ENCODE measurements around the gene KRTAP3-3. TPM values are rescaled to one million over a fixed set of nuclear protein-coding genes. Genes with fewer than 3 reads are reported as not detected.

The KRTAP3-3 gene
- total and polyA plus RNA-seq, 8 donors = 0.30 TPM; not detected in 7

GRCh38 chr17:41029633-41030245 lies 35.8 kb upstream of the KRTAP3-3 start, which contains the start of gene KRTAP1-4:
Gene KRTAP1-4, minus strand, starts transcription at chr17:41030195. Its CDS starts 117 bp downstream, at chr17:41030078.
- 72 to 77% methylated on average over 12 of the region's 12 CpGs for WGBS, 2 donors
- Histone ChIP-seq H3K4me3 (no peak within 1 kb of the TSS), H3K27me3 (no peaks in the 10 kb centered on the region), H3K36me3 (no peaks in the 10 kb centered on the region), H3K4me1 (no peaks in the 10 kb centered on the region), H3K27ac (no peak within 1 kb of the TSS), H3K9me3 (no peaks in the 10 kb centered on the region)
- intact Hi-C loops (cut with DNase I) = no loop called here
- FAIRE-seq = no peak
- TF ChIP-seq CTCF (IDR thresholded peaks at IDR 0.05) = no peak
- DNase-seq = peak in 3 of 6 donors; percentile 22 to 50 (median 42)
- no peak for ATAC-seq

GRCh38 chr17:41026715-41027471 lies 32.9 kb upstream of the KRTAP3-3 start, which contains the start of gene KRTAP1-5:
Gene KRTAP1-5, minus strand, starts transcription at chr17:41027208. Its CDS starts 53 bp downstream, at chr17:41027155.
- Histone ChIP-seq H3K4me3 (no peak within 1 kb of the TSS), H3K27me3 (no peaks in the 10 kb centered on the region), H3K9me3 (no peaks in the 10 kb centered on the region), H3K4me1 (no peaks in the 10 kb centered on the region), H3K27ac (no peak within 1 kb of the TSS), H3K36me3 (no peaks in the 10 kb centered on the region)
- FAIRE-seq = no peak
- no peak for TF ChIP-seq CTCF (IDR thresholded peaks at IDR 0.05)
- 49 to 64% methylated on average over 9 of the region's 9 CpGs for WGBS, 2 donors
- peak in 1 of 4 donors; percentile 19 for ATAC-seq
- DNase-seq = peak in 4 of 6 donors; percentile 30 to 68 (median 40)
- intact Hi-C loops (cut with DNase I) = no loop called here

GRCh38 chr17:41024697-41025096 lies 30.7 kb upstream of the KRTAP3-3 start:
- intact Hi-C loops (cut with DNase I) = no loop called here
- no peak for TF ChIP-seq CTCF (IDR thresholded peaks at IDR 0.05)
- 58 to 70% methylated on average over 3 of the region's 3 CpGs for WGBS, 2 donors
- Histone ChIP-seq H3K9me3 (no peaks in the 10 kb centered on the region), H3K4me3 (no peak overlapping the region), H3K27me3 (no peaks in the 10 kb centered on the region), H3K4me1 (no peaks in the 10 kb centered on the region), H3K27ac (no peak overlapping the region), H3K36me3 (no peaks in the 10 kb centered on the region)
- no peak for ATAC-seq
- DNase-seq = no peak
- no peak for FAIRE-seq

- no peak overlapping the region for H3K4me3 ChIP-seq
- intact Hi-C loops (cut with DNase I) = no loop called here
- TF ChIP-seq CTCF (IDR thresholded peaks at IDR 0.05) = no peak
- H3K27me3 ChIP-seq = peaks cover 0 to 4% (median 0%) of the 10 kb centered on the region in 4 donors
- H3K36me3 ChIP-seq = no peaks in the 10 kb centered on the region
- DNase-seq = no peak
- no peaks in the 10 kb centered on the region for H3K4me1 ChIP-seq
- no peak overlapping the region for H3K27ac ChIP-seq
- FAIRE-seq = no peak
- no peaks in the 10 kb centered on the region for H3K9me3 ChIP-seq
- ATAC-seq = no peak
Observed at GRCh38 chr17:41020336-41020735, 26.4 kb upstream of the KRTAP3-3 start.

- no peak for DNase-seq
- no peak for ATAC-seq
- intact Hi-C loops (cut with DNase I) = no loop called here
- Histone ChIP-seq H3K4me3 (no peak overlapping the region), H3K4me1 (no peaks in the 10 kb centered on the region), H3K27me3 (peaks cover 0 to 4% (median 0%) of the 10 kb centered on the region in 4 donors), H3K27ac (no peak overlapping the region), H3K9me3 (no peaks in the 10 kb centered on the region), H3K36me3 (no peaks in the 10 kb centered on the region)
- no peak for TF ChIP-seq CTCF (IDR thresholded peaks at IDR 0.05)
- no peak for FAIRE-seq
- 93 to 94% methylated on average over 3 of the region's 3 CpGs for WGBS, 2 donors
Observed at GRCh38 chr17:41019415-41019814, 25.5 kb upstream of the KRTAP3-3 start.

Measured in pancreas (tissue), 10 donors.